ENCODE data around the gene ZNF365. TPM values are rescaled to one million over a fixed set of nuclear protein-coding genes. Genes with fewer than 3 reads are reported as not detected.
"Not testable (repeated sequence)": the region's sequence is repeated elsewhere in the genome, so short reads cannot be mapped to it uniquely, and the experiment has no call there.

The ZNF365 gene
- total RNA-seq, 1 donor from 2014 or later = 22.0 TPM

GRCh38 chr10:62376071-62377025, 2.2 kb downstream of the ZNF365 start:
- no peak for FAIRE-seq
- no peak for DNase-seq (ENCODE audit: low spot score in 2 of 2)

GRCh38 chr10:62377026-62377415, 2.9 kb downstream of the ZNF365 start:
- DNase-seq (ENCODE audit: low spot score in 2 of 2) (no peak), FAIRE-seq (no peak)

- no peak for FAIRE-seq
- no peak for DNase-seq (ENCODE audit: low spot score in 2 of 2)
Measured at GRCh38 chr10:62377966-62378365, 3.8 kb downstream of the ZNF365 start.

- DNase-seq (ENCODE audit: low spot score in 2 of 2); FAIRE-seq: not testable (repeated sequence)
Measured at GRCh38 chr10:62378877-62379276, 4.7 kb downstream of the ZNF365 start.

- FAIRE-seq (no peak), DNase-seq (ENCODE audit: low spot score in 2 of 2) (no peak)
Measured at GRCh38 chr10:62379394-62379793, 5.2 kb downstream of the ZNF365 start.

GRCh38 chr10:62380016-62380415, 5.8 kb downstream of the ZNF365 start:
- DNase-seq (ENCODE audit: low spot score in 2 of 2) = no peak
- no peak for FAIRE-seq

- FAIRE-seq = no peak
- DNase-seq (ENCODE audit: low spot score in 2 of 2) = no peak
Measured at GRCh38 chr10:62381385-62382102, 7.4 kb downstream of the ZNF365 start.

GRCh38 chr10:62382831-62383230, 8.7 kb downstream of the ZNF365 start:
- FAIRE-seq (no peak), DNase-seq (ENCODE audit: low spot score in 2 of 2) (no peak)

- no peak for FAIRE-seq
- DNase-seq (ENCODE audit: low spot score in 2 of 2) = no peak
Measured at GRCh38 chr10:62384057-62384446, 9.9 kb downstream of the ZNF365 start.

- no peak for DNase-seq (ENCODE audit: low spot score in 2 of 2)
- peak; percentile 72 for FAIRE-seq
Measured at GRCh38 chr10:62384447-62385081, 10.4 kb downstream of the ZNF365 start.

- FAIRE-seq (no peak), DNase-seq (ENCODE audit: low spot score in 2 of 2) (no peak)
Measured at GRCh38 chr10:62386356-62387320, 12.5 kb downstream of the ZNF365 start.

- DNase-seq (ENCODE audit: low spot score in 2 of 2) = no peak
- FAIRE-seq = no peak
Measured at GRCh38 chr10:62388328-62388727, 14.2 kb downstream of the ZNF365 start.

GRCh38 chr10:62390497-62391176, 16.5 kb downstream of the ZNF365 start:
- no peak for FAIRE-seq

GRCh38 chr10:62393237-62393636, 19.1 kb downstream of the ZNF365 start:
- DNase-seq (ENCODE audit: low spot score in 2 of 2) (no peak), FAIRE-seq (peak; percentile 13)

More at GRCh38 chr10:62390497-62391176, 16.5 kb downstream of the ZNF365 start:
- no peak for DNase-seq (ENCODE audit: low spot score in 2 of 2)

- no peak for FAIRE-seq
- no peak for DNase-seq (ENCODE audit: low spot score in 2 of 2)
Measured at GRCh38 chr10:62394556-62395018, 20.4 kb downstream of the ZNF365 start.

- DNase-seq (ENCODE audit: low spot score in 2 of 2) = no peak
- FAIRE-seq = no peak
Measured at GRCh38 chr10:62395892-62396291, 21.7 kb downstream of the ZNF365 start.

GRCh38 chr10:62396864-62397263, 22.7 kb downstream of the ZNF365 start:
- FAIRE-seq = no peak

GRCh38 chr10:62399211-62399610, 25.0 kb downstream of the ZNF365 start:
- no peak for FAIRE-seq
- DNase-seq (ENCODE audit: low spot score in 2 of 2) = no peak

More at GRCh38 chr10:62396864-62397263, 22.7 kb downstream of the ZNF365 start:
- no peak for DNase-seq (ENCODE audit: low spot score in 2 of 2)

- DNase-seq (ENCODE audit: low spot score in 2 of 2) (no peak), FAIRE-seq (no peak)
Measured at GRCh38 chr10:62402508-62402907, 28.3 kb downstream of the ZNF365 start.
